ENCODE results near the gene POLL.

- TF ChIP-seq, protein P1, sequence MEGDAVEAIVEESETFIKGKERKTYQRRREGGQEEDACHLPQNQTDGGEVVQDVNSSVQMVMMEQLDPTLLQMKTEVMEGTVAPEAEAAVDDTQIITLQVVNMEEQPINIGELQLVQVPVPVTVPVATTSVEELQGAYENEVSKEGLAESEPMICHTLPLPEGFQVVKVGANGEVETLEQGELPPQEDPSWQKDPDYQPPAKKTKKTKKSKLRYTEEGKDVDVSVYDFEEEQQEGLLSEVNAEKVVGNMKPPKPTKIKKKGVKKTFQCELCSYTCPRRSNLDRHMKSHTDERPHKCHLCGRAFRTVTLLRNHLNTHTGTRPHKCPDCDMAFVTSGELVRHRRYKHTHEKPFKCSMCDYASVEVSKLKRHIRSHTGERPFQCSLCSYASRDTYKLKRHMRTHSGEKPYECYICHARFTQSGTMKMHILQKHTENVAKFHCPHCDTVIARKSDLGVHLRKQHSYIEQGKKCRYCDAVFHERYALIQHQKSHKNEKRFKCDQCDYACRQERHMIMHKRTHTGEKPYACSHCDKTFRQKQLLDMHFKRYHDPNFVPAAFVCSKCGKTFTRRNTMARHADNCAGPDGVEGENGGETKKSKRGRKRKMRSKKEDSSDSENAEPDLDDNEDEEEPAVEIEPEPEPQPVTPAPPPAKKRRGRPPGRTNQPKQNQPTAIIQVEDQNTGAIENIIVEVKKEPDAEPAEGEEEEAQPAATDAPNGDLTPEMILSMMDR (optimal IDR thresholded peaks at IDR 0.05 in 1 of 3, IDR thresholded peaks at IDR 0.05 in 1 of 3, conservative IDR thresholded peaks at IDR 0.05 in 1 of 3; ENCODE audit: extremely low read depth in 1 of 3, insufficient read depth in 2 of 3, low read length in 3 of 3), result no peak
- TF ChIP-seq EZH2 (IDR thresholded peaks at IDR 0.05; ENCODE audit: low read length), result no peak
These were observed 49.6 kb downstream of the POLL start for GRCh38 chr10:101538446-101538845.

Data from keratinocyte (primary cell).